Measurements from ENCODE around the gene GP1BA.

- TF ChIP-seq CTCF (IDR thresholded peaks at IDR 0.05): no peak
- TF ChIP-seq POLR2AphosphoS5 (IDR thresholded peaks at IDR 0.05): no peak
- TF ChIP-seq POLR2A (IDR thresholded peaks at IDR 0.05): no peak
Observed at GRCh38 chr17:4886830-4887229, 45.2 kb upstream of the GP1BA start.

Measured in suprapubic skin (tissue), 4 donors.